Stimulated activated naive CD8-positive, alpha-beta T cell treated with anti-CD3 and anti-CD28 coated beads, Interleukin-15, amount 100 ng/mL, for 72 hours (primary cell): ENCODE results near the gene ABCC9.
"Not testable (repeated sequence)": the region's sequence is repeated elsewhere in the genome, so short reads cannot be mapped to it uniquely, and the experiment has no call there.

Experiments
- ATAC-seq: fragments of 150-1000 bp; cut with Tn5 transposase; 2 replicates; pipeline ENCODE4 v1.10.0; 2021; ENCODE audit warnings: mild to moderate bottlenecking, moderate library complexity
- DNase-seq, 2 donors: peaks; one replicate each; pipeline ENCODE4 v3.0.0; 2021 to 2022
- H3K27ac Mint-ChIP-seq, 2 donors: one replicate each; pipeline ENCODE4 v1.8.0; 2022; ENCODE audit warnings: mild to moderate bottlenecking in 2 of 2, mixed read lengths in 2 of 2, moderate library complexity in 2 of 2
- H3K27me3 Mint-ChIP-seq: one replicate; pipeline ENCODE4 v1.8.0; 2022; ENCODE audit warnings: mixed read lengths
- H3K4me1 Mint-ChIP-seq: one replicate; pipeline ENCODE4 v1.8.0; 2022; ENCODE audit warnings: mild to moderate bottlenecking, mixed read lengths
- H3K4me3 Mint-ChIP-seq, 2 donors: one replicate each; pipeline ENCODE4 v1.8.0; 2022; ENCODE audit warnings: mild to moderate bottlenecking in 2 of 2, mixed read lengths in 2 of 2, moderate library complexity in 1 of 2
- H3K9me3 Mint-ChIP-seq, 2 donors: one replicate each; pipeline ENCODE4 v1.8.0; 2022; ENCODE audit warnings: mixed read lengths in 2 of 2

ABCC9 gene

DNA sequence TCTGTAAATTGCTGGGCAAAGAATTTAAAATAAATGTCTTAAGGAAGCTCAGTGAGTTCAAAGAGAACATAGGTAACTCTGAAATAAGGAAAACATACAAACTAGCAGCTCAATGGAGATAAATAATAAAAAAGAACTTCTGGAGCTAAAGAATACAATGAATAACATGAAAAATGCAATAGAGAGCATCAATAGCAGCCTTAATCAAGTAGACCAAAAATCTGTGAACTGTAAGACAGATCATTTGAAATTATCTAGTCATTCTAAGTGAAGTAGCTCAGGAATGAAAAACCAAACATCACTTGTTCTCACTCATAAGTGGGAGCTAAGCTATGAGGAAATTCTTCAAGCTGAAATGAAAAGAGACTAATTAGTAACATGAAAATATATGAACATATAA is 5.8 kb upstream of the ABCC9 start:
- Mint-ChIP-seq H3K9me3 (peaks cover 18 to 34% of the 10 kb centered on the region in 2 donors), H3K27me3 (peaks cover 7% of the 10 kb centered on the region), H3K4me1 (peaks cover 2% of the 10 kb centered on the region), H3K4me3 (no peak overlapping the region), H3K27ac (peak overlapping the region in 1 of 2 donors; percentile 42)
- ATAC-seq (no peak), DNase-seq (no peak)

DNA sequence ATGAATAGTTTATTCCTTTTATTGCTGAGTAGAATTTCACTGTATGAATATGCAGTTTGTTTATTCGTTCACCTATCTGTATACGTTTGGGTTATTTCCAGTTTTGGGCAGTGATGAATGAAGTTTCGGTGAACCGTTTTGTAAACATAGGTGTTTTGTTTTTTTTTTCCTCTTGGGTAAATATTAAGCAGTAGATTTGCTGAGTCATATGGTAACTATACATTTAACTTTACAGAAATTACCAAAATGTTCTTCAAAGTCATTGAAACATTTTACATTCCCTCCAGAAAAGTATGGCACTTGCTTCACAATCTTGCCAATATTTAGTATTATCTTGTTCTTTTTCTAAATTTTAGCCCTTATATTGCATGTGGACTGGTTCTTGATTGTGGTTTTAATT is 3.8 kb upstream of the ABCC9 start:
- Mint-ChIP-seq H3K4me1 (peaks cover 19% of the 10 kb centered on the region), H3K27ac (no peak overlapping the region), H3K9me3 (peaks cover 16 to 34% of the 10 kb centered on the region in 2 donors), H3K27me3 (peaks cover 26% of the 10 kb centered on the region), H3K4me3 (no peak overlapping the region)
- no peak for ATAC-seq
- DNase-seq: no peak

DNA sequence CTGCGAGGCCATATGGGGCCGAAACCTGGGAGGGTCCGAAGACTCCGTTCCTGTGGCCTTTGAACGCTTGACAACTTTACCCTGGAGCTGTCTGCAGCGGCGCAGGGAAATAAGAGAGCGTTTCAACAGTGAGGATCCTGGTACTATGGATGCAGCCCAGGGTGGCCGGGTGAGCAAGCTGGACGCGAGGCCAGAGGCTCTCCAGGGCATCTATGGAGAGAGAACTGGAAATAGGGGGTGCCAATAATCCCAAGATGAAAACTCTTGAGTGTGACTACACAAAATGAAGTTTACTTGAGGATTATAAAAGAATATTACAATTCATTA is 1.1 kb upstream of the ABCC9 start:
- peaks cover 4 to 22% of the 10 kb centered on the region in 2 donors for H3K9me3 Mint-ChIP-seq
- ATAC-seq (peak; percentile 9), DNase-seq (no peak)
- no peak overlapping the region for H3K4me3 Mint-ChIP-seq
- no peak overlapping the region for H3K27ac Mint-ChIP-seq
- peaks cover 19% of the 10 kb centered on the region for H3K4me1 Mint-ChIP-seq
- peaks cover 50% of the 10 kb centered on the region for H3K27me3 Mint-ChIP-seq

DNA sequence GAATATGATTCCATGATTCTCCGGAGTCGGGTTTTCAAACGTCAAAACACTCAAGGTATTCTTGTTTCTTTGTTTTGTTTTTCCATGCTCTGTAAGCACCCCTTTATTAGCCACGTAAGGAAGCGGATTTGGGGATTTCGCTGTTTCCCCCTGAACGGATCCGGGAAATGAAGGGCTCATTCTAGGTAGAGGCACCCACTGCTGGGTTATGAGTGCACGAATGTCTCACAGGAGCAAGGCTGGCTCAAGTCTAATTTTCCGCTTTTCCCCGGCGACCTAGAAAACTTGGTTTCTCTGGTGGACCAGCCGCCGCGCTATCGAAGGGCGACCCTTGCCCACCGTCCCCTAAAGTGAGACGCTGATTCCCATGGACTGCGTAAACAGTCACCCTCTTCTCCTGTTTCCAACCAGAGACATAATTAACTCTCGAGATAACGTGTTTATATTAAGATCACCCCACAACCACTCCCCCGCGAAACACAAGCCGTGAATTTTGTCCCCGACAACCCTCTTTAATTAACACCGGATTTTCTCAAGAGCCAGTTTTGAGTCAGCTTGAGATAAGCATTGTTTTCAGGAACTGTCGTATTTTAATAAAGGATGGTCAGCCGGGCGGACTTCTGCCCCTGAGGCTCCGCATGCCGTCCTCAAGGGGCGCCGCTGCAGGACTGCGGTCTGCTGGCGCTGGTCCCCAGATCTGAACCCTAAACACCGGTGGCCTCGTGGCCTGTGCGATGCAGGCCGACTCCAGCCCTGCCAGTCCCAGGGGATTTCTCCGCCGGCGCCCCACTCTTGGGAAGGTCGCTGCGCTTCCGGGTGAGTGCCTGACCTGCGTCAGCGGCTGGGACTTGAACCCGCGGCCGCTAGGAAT is 515 bp upstream of the ABCC9 start:
- Mint-ChIP-seq H3K27me3 (peaks cover 54% of the 10 kb centered on the region), H3K4me1 (peaks cover 19% of the 10 kb centered on the region), H3K9me3 (peaks cover 4 to 19% of the 10 kb centered on the region in 2 donors), H3K4me3 (peak overlapping the region; percentile 62 to 76), H3K27ac (peak overlapping the region in 1 of 2 donors; percentile 8)
- peak; percentile 29 for ATAC-seq
- peak in 1 of 2 donors; percentile 2 for DNase-seq

DNA sequence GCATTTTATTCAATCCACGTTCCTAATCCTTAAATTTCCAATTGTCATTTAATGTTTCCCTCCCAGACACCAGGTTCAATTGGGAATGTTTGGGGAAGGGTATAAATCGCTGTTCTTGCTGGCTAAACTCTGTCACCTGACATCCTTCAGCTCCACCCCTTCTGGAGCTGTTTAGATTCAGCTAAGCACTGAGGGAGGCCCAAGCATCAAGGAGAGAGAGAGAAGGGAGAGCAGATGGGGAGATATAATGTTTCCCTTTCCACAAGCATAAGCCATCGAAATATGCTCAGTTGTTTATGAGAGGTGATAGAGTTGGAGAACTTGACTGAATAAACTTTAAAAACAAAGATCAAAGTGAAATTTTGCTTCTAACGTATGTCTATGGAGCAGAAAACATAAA is 1.8 kb downstream of the ABCC9 start:
- ATAC-seq (no peak), DNase-seq (no peak)
- H3K27me3 Mint-ChIP-seq: peaks cover 63% of the 10 kb centered on the region
- H3K4me1 Mint-ChIP-seq: peaks cover 19% of the 10 kb centered on the region
- H3K9me3 Mint-ChIP-seq: no peaks in the 10 kb centered on the region
- no peak overlapping the region for H3K4me3 Mint-ChIP-seq
- no peak overlapping the region for H3K27ac Mint-ChIP-seq

DNA sequence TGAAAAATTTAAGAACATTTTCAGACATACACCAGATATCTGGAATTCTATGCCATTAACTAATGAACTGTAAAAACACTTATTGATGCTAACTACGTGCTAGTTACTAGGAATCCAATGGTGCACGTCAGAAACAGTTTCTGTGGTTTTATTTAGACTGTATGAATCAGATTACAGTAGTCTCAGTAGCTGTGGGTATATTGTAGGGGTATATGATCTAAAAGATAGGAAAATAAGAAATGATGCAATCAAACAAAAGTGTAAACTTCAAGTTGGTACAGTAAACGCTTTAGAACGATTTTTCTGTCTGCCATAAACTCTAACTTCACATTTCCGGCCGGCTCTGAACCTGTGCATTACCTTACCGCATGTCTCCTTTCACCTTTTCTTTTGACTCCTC is 2.3 kb downstream of the ABCC9 start:
- peak; percentile 65 for ATAC-seq
- no peaks in the 10 kb centered on the region for H3K9me3 Mint-ChIP-seq
- H3K4me3 Mint-ChIP-seq: no peak overlapping the region
- no peak for DNase-seq
- H3K27me3 Mint-ChIP-seq: peaks cover 63% of the 10 kb centered on the region
- H3K4me1 Mint-ChIP-seq: peaks cover 19% of the 10 kb centered on the region
- no peak overlapping the region for H3K27ac Mint-ChIP-seq

DNA sequence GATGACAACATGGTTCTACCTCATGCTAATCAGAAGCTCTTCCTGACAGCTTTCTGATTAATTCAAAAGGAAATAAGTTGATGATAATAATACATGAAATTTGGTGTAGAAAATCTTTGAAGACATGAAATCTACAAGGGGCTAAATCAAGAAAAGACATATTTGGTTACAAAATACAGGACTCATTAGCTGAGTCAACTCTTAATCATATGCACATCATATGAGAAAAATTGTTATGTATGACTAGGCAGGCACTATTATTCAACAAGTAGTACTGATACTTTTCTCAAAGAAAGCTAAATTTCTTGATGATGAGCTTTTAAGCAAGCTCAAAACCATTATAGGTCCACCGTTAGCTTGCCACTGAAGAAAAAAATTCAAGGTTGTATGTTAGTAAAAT is 7.1 kb downstream of the ABCC9 start:
- Mint-ChIP-seq H3K27me3 (peaks cover 28% of the 10 kb centered on the region), H3K27ac (no peak overlapping the region), H3K9me3 (no peaks in the 10 kb centered on the region), H3K4me1 (no peaks in the 10 kb centered on the region), H3K4me3 (no peak overlapping the region)
- ATAC-seq (no peak), DNase-seq (no peak)

DNA sequence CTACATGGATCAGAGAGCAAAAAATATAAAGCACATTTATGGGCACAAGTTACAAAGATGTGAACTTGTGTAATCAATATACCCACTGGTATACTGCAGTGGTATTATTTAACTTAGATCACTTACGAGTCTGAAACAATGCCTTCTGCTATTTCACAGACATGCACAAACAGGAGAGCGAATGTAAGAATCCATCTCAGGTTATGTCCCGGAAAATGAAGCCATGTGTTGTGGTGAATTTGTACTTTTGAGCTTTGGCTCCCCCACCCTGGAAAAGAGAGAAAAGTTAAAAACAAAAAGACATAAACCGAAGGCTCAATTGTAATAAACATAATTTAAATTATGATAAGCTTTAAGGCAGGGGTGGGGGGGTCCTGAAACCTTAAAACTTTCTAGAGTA is 7.6 kb downstream of the ABCC9 start:
- H3K27me3 Mint-ChIP-seq: peaks cover 23% of the 10 kb centered on the region
- no peak overlapping the region for H3K27ac Mint-ChIP-seq
- H3K4me1 Mint-ChIP-seq: no peaks in the 10 kb centered on the region
- H3K4me3 Mint-ChIP-seq: no peak overlapping the region
- DNase-seq: no peak
- ATAC-seq: no peak
- H3K9me3 Mint-ChIP-seq: no peaks in the 10 kb centered on the region

DNA sequence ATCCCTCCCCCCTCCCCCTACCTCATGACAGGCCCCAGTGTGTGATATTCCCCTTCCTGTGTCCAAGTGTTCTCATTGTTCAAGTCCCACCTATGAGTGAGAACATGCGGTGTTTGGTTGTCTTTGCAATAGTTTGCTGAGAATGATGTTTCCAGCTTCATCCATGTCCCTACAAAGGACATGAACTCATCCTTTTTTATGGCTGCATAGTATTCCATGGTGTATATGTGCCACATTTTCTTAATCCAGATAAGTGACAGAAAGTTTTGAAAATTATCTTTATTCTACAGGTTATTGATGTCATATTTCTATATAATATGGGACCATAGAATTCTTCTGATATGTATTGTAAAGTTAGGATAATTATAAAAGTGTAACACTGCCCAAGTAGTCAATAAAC is 11.3 kb downstream of the ABCC9 start:
- H3K27ac Mint-ChIP-seq, H3K9me3 Mint-ChIP-seq, H3K4me3 Mint-ChIP-seq, DNase-seq, H3K27me3 Mint-ChIP-seq, ATAC-seq, H3K4me1 Mint-ChIP-seq: not testable (repeated sequence)

DNA sequence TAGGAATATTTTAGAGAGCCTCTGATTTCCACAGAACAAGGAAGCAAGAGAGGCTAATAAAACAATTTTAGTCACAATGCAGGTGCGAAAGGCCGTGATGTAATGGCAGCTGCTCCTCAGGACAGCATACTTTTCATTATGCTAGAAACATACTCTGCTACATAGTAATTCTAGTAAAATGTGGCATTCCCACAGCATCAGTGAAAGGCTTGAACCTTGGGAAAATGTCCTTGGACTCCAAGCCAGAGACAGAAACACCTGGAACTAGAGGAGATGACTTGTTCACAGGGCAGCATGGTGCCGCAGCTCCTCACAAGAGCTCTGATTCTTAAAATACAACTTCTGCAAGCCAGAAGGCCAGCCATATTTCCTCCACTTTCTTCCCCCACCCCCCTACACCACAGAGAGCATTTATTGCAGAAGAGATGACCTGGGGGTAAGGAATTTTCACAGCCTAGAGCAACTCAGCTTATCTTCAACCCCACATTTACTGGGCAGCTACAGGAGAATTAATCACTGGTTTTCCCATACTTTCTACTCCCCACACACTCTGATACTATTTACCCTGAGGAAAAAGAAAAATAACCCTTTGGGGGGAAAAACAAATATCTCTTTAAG is 15.8 kb downstream of the ABCC9 start:
- DNase-seq: no peak
- Mint-ChIP-seq H3K9me3 (no peaks in the 10 kb centered on the region), H3K4me3 (no peak overlapping the region), H3K4me1 (no peaks in the 10 kb centered on the region), H3K27ac (no peak overlapping the region), H3K27me3 (no peaks in the 10 kb centered on the region)
- no peak for ATAC-seq

DNA sequence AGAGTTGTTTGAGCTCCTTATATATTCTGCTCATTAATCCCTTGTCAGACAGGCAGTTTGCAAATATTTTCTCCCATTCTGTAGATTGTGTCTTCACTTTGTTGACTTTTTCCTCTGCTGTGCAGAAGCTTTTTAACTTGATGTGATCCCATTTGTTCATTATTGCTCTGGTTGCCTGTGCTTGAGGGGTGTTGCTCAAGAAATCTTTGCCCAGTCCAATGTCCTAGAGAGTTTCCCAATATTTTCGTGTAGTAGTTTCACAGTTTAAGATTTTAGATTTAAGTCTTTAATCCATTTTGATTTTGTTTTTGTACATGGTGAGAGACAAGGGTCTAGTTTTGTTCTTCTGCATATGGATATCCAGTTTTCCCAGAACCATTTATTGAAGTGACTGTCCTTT is 19.8 kb downstream of the ABCC9 start:
- Mint-ChIP-seq H3K4me3 (no peak overlapping the region), H3K4me1 (no peaks in the 10 kb centered on the region), H3K27me3 (no peaks in the 10 kb centered on the region), H3K9me3 (no peaks in the 10 kb centered on the region), H3K27ac (no peak overlapping the region)
- ATAC-seq (no peak), DNase-seq (no peak)

DNA sequence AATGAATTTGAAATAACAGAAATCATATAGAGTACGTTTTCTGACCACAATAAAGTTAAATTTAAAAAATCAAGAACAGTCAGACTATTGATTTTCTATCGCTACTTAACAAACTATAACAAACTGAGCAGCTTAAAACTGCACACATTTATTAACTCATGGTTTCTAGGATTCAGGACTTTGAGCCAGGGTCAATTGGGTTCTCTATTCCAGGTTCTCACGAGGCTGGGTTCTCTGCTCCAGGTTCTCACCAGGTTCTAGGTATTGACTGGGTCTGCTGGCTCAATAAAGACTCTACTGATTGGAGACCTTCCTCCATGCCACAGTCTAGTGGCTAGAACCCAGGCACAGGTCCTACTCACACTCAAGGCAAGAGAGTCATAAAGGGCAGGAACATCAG is 22.8 kb downstream of the ABCC9 start:
- H3K27me3 Mint-ChIP-seq: no peaks in the 10 kb centered on the region
- no peak for ATAC-seq
- no peaks in the 10 kb centered on the region for H3K9me3 Mint-ChIP-seq
- H3K27ac Mint-ChIP-seq: no peak overlapping the region
- H3K4me1 Mint-ChIP-seq: no peaks in the 10 kb centered on the region
- no peak for DNase-seq
- no peak overlapping the region for H3K4me3 Mint-ChIP-seq

DNA sequence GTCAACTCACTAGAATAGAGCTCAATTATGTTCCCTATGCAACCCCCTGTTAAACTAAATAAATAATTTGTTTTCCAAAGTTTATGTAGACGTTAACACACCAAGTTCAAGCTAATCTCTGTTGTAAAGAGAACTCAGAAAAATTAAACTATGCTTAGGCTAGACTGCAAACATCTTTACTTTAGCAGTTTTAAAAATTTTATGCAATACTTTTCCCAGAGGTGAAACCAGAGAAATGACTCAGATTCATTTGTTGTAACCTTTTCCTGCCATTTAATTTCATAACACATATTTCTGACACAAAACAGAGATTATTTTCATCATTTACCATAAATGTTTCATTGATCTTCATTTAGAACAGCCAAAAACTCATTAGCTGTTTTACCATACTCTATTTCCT is 27.4 kb downstream of the ABCC9 start:
- Mint-ChIP-seq H3K27ac (no peak overlapping the region), H3K27me3 (no peaks in the 10 kb centered on the region), H3K4me3 (no peak overlapping the region), H3K4me1 (no peaks in the 10 kb centered on the region), H3K9me3 (no peaks in the 10 kb centered on the region)
- ATAC-seq: no peak
- DNase-seq: no peak

DNA sequence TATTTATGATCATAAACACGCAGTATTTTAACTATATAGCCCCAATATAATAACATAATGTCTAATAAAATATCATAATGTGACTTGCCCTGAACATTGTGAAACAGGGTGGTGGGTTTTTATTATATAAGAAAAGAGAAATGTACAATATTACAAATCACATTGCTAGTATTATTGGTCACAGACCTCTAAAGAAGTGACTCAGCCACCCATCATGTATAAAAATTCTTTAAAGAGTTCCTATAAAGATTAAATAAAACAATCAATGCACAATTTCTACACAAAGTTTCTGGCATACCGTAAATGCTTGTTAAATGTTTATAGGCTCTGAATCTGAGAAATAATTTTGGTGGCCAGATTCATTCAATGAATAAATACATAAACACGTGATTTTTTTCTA is 28.9 kb downstream of the ABCC9 start:
- Mint-ChIP-seq H3K4me1 (no peaks in the 10 kb centered on the region), H3K27ac (no peak overlapping the region), H3K4me3 (no peak overlapping the region), H3K27me3 (no peaks in the 10 kb centered on the region), H3K9me3 (no peaks in the 10 kb centered on the region)
- DNase-seq (no peak), ATAC-seq (no peak)

DNA sequence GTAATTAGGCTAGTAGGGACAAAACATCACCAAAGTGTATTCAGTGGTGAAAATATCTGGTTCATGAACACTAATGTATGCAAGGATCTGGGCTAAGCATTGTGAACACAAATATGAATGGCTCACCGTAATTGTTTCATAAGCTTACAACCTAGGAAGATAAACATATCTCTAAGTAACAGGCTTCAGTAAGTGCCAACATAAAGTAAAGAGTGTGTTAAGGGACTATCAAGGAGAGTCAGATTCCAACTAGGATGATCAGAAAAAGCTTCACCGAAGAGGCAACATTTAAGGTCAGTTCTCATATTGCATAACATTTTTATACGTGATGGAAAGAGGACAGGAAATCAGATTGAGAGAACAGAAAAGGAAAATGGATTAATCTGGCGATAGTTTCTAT is 29.4 kb downstream of the ABCC9 start:
- no peak for DNase-seq
- H3K27me3 Mint-ChIP-seq: no peaks in the 10 kb centered on the region
- no peaks in the 10 kb centered on the region for H3K4me1 Mint-ChIP-seq
- no peak overlapping the region for H3K27ac Mint-ChIP-seq
- H3K4me3 Mint-ChIP-seq: no peak overlapping the region
- no peaks in the 10 kb centered on the region for H3K9me3 Mint-ChIP-seq
- no peak for ATAC-seq

DNA sequence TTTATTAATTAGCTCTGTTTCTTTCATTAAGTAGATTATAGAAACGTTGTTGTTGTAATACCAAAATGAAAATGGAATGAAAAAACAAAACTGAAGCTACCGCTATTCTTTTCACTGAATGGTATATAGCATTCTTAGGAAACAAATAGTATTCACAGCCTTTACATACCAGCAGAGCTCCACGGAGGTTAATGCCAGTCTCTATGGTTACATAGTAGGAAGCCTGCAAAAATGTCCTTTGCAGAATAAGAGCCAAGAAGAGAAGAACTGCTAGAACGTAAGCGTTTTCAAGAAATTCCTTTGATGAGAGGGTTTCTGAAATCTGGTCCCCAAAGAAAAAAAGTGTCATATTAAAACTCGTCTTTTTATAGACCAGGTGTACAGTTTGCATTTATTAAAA is 30.6 kb downstream of the ABCC9 start:
- ATAC-seq (no peak), DNase-seq (no peak)
- H3K27me3 Mint-ChIP-seq: no peaks in the 10 kb centered on the region
- H3K4me3 Mint-ChIP-seq: no peak overlapping the region
- H3K4me1 Mint-ChIP-seq: no peaks in the 10 kb centered on the region
- no peaks in the 10 kb centered on the region for H3K9me3 Mint-ChIP-seq
- no peak overlapping the region for H3K27ac Mint-ChIP-seq
